Stomach (tissue), 4 donors: ENCODE measurements around the gene REXO1.

Source experiments
- CTCF ChIP-seq, 7 experiments: fragments of 450-650 bp in 4 of 7; fragments of 200-600 bp in 3 of 7; sonication (generic) in 3 of 7; IDR thresholded peaks; one replicate each; pipeline ENCODE4 v1.5.1; 2016 to 2019; ENCODE audit warnings: antibody characterized with exemption in 7 of 7, control low read depth in 2 of 7, mild to moderate bottlenecking in 1 of 7
- EP300 ChIP-seq: sonication (generic); formaldehyde crosslinking; IDR thresholded peaks from one replicate; pipeline ENCODE4 v1.6.1; 2017; ENCODE audit warnings: antibody characterized with exemption
- POLR2A ChIP-seq, 4 donors: fragments of 450-650 bp; IDR thresholded peaks; one replicate each; pipeline ENCODE4 v1.6.1; 2016; ENCODE audit warnings: antibody characterized with exemption in 4 of 4, control low read depth in 2 of 4, mild to moderate bottlenecking in 1 of 4, moderate library complexity in 1 of 4
- POLR2AphosphoS5 ChIP-seq, 3 donors: sonication (generic); formaldehyde crosslinking; IDR thresholded peaks; one replicate each; pipeline ENCODE4 v1.6.1; 2016; ENCODE audit warnings: antibody characterized with exemption in 3 of 3

GRCh38 chr19:1862424-1863327, 14.4 kb upstream of the REXO1 start:
- no peak for TF ChIP-seq POLR2A (IDR thresholded peaks at IDR 0.05)
- no peak for TF ChIP-seq POLR2AphosphoS5 (IDR thresholded peaks at IDR 0.05)
- no peak for TF ChIP-seq CTCF (IDR thresholded peaks at IDR 0.05)
- TF ChIP-seq EP300 = no peak
